ENCODE data around the gene GRIK4. TPM values are rescaled to one million over a fixed set of nuclear protein-coding genes. Genes with fewer than 3 reads are reported as not detected.

Gene GRIK4
- polyA plus RNA-seq, 2 donors, result 0.09 to 0.12 TPM

GRCh38 chr11:120723751-120724150, 212.2 kb downstream of the GRIK4 start:
- 79 to 87% methylated on average over 4 of the region's 4 CpGs for WGBS, 2 donors
- Histone ChIP-seq H3K9me3 (ENCODE audit: control insufficient read depth in 2 of 2, insufficient read depth in 1 of 2, low read depth in 1 of 2, low read length in 1 of 2) (peaks cover 2 to 6% of the 10 kb centered on the region in 2 donors), H3K4me3 (ENCODE audit: low read depth in 1 of 2, low read length in 2 of 2) (no peak overlapping the region), H3K36me3 (ENCODE audit: control insufficient read depth in 2 of 2, insufficient read depth in 2 of 2, low read length in 1 of 2) (no peaks in the 10 kb centered on the region), H3K4me1 (ENCODE audit: control insufficient read depth in 2 of 2, insufficient read depth in 2 of 2, low read length in 1 of 2) (no peaks in the 10 kb centered on the region), H3K27me3 (ENCODE audit: control insufficient read depth in 1 of 2, insufficient read depth in 2 of 2, low read length in 2 of 2) (no peaks in the 10 kb centered on the region), H3K27ac (ENCODE audit: low read depth in 2 of 2, low read length in 1 of 2) (no peak overlapping the region)

- Histone ChIP-seq H3K27me3 (ENCODE audit: control insufficient read depth in 1 of 2, insufficient read depth in 2 of 2, low read length in 2 of 2) (no peaks in the 10 kb centered on the region), H3K4me1 (ENCODE audit: control insufficient read depth in 2 of 2, insufficient read depth in 2 of 2, low read length in 1 of 2) (no peaks in the 10 kb centered on the region), H3K9me3 (ENCODE audit: control insufficient read depth in 2 of 2, insufficient read depth in 1 of 2, low read depth in 1 of 2, low read length in 1 of 2) (peaks cover 2 to 6% of the 10 kb centered on the region in 2 donors), H3K27ac (ENCODE audit: low read depth in 2 of 2, low read length in 1 of 2) (no peak overlapping the region), H3K4me3 (ENCODE audit: low read depth in 1 of 2, low read length in 2 of 2) (no peak overlapping the region), H3K36me3 (ENCODE audit: control insufficient read depth in 2 of 2, insufficient read depth in 2 of 2, low read length in 1 of 2) (no peaks in the 10 kb centered on the region)
Observed at GRCh38 chr11:120727752-120728151, 216.2 kb downstream of the GRIK4 start.

GRCh38 chr11:120735035-120735434, 223.5 kb downstream of the GRIK4 start:
- no peaks in the 10 kb centered on the region for H3K36me3 ChIP-seq (ENCODE audit: control insufficient read depth in 2 of 2, insufficient read depth in 2 of 2, low read length in 1 of 2)
- no peaks in the 10 kb centered on the region for H3K4me1 ChIP-seq (ENCODE audit: control insufficient read depth in 2 of 2, insufficient read depth in 2 of 2, low read length in 1 of 2)
- no peak overlapping the region for H3K27ac ChIP-seq (ENCODE audit: low read depth in 2 of 2, low read length in 1 of 2)
- no peaks in the 10 kb centered on the region for H3K9me3 ChIP-seq (ENCODE audit: control insufficient read depth in 2 of 2, insufficient read depth in 1 of 2, low read depth in 1 of 2, low read length in 1 of 2)
- WGBS, 2 donors, result 63 to 76% methylated on average over 4 of the region's 4 CpGs
- H3K4me3 ChIP-seq (ENCODE audit: low read depth in 1 of 2, low read length in 2 of 2), result no peak overlapping the region
- H3K27me3 ChIP-seq (ENCODE audit: control insufficient read depth in 1 of 2, insufficient read depth in 2 of 2, low read length in 2 of 2), result no peaks in the 10 kb centered on the region

- WGBS, 2 donors, result 50 to 61% methylated on average over 10 of the region's 10 CpGs
- Histone ChIP-seq H3K4me1 (ENCODE audit: control insufficient read depth in 2 of 2, insufficient read depth in 2 of 2, low read length in 1 of 2) (no peaks in the 10 kb centered on the region), H3K9me3 (ENCODE audit: control insufficient read depth in 2 of 2, insufficient read depth in 1 of 2, low read depth in 1 of 2, low read length in 1 of 2) (no peaks in the 10 kb centered on the region), H3K4me3 (ENCODE audit: low read depth in 1 of 2, low read length in 2 of 2) (no peak overlapping the region), H3K36me3 (ENCODE audit: control insufficient read depth in 2 of 2, insufficient read depth in 2 of 2, low read length in 1 of 2) (no peaks in the 10 kb centered on the region), H3K27me3 (ENCODE audit: control insufficient read depth in 1 of 2, insufficient read depth in 2 of 2, low read length in 2 of 2) (no peaks in the 10 kb centered on the region), H3K27ac (ENCODE audit: low read depth in 2 of 2, low read length in 1 of 2) (no peak overlapping the region)
Observed at GRCh38 chr11:120738516-120739046, 227.0 kb downstream of the GRIK4 start.

- Histone ChIP-seq H3K27ac (ENCODE audit: low read depth in 2 of 2, low read length in 1 of 2) (no peak overlapping the region), H3K27me3 (ENCODE audit: control insufficient read depth in 1 of 2, insufficient read depth in 2 of 2, low read length in 2 of 2) (no peaks in the 10 kb centered on the region), H3K4me1 (ENCODE audit: control insufficient read depth in 2 of 2, insufficient read depth in 2 of 2, low read length in 1 of 2) (no peaks in the 10 kb centered on the region), H3K4me3 (ENCODE audit: low read depth in 1 of 2, low read length in 2 of 2) (no peak overlapping the region), H3K9me3 (ENCODE audit: control insufficient read depth in 2 of 2, insufficient read depth in 1 of 2, low read depth in 1 of 2, low read length in 1 of 2) (no peaks in the 10 kb centered on the region), H3K36me3 (ENCODE audit: control insufficient read depth in 2 of 2, insufficient read depth in 2 of 2, low read length in 1 of 2) (no peaks in the 10 kb centered on the region)
- 62 to 80% methylated on average over 3 of the region's 3 CpGs for WGBS, 2 donors
Observed at GRCh38 chr11:120739780-120740179, 228.2 kb downstream of the GRIK4 start.

- Histone ChIP-seq H3K27ac (ENCODE audit: low read depth in 2 of 2, low read length in 1 of 2) (no peak overlapping the region), H3K27me3 (ENCODE audit: control insufficient read depth in 1 of 2, insufficient read depth in 2 of 2, low read length in 2 of 2) (no peaks in the 10 kb centered on the region), H3K4me1 (ENCODE audit: control insufficient read depth in 2 of 2, insufficient read depth in 2 of 2, low read length in 1 of 2) (no peaks in the 10 kb centered on the region), H3K4me3 (ENCODE audit: low read depth in 1 of 2, low read length in 2 of 2) (no peak overlapping the region), H3K9me3 (ENCODE audit: control insufficient read depth in 2 of 2, insufficient read depth in 1 of 2, low read depth in 1 of 2, low read length in 1 of 2) (no peaks in the 10 kb centered on the region), H3K36me3 (ENCODE audit: control insufficient read depth in 2 of 2, insufficient read depth in 2 of 2, low read length in 1 of 2) (no peaks in the 10 kb centered on the region)
- 74 to 83% methylated on average over 3 of the region's 3 CpGs for WGBS, 2 donors
Observed at GRCh38 chr11:120740380-120740779, 228.8 kb downstream of the GRIK4 start.

- Histone ChIP-seq H3K36me3 (ENCODE audit: control insufficient read depth in 2 of 2, insufficient read depth in 2 of 2, low read length in 1 of 2) (no peaks in the 10 kb centered on the region), H3K9me3 (ENCODE audit: control insufficient read depth in 2 of 2, insufficient read depth in 1 of 2, low read depth in 1 of 2, low read length in 1 of 2) (no peaks in the 10 kb centered on the region), H3K27me3 (ENCODE audit: control insufficient read depth in 1 of 2, insufficient read depth in 2 of 2, low read length in 2 of 2) (no peaks in the 10 kb centered on the region), H3K4me1 (ENCODE audit: control insufficient read depth in 2 of 2, insufficient read depth in 2 of 2, low read length in 1 of 2) (peaks cover 4 to 10% of the 10 kb centered on the region in 2 donors), H3K4me3 (ENCODE audit: low read depth in 1 of 2, low read length in 2 of 2) (no peak overlapping the region), H3K27ac (ENCODE audit: low read depth in 2 of 2, low read length in 1 of 2) (no peak overlapping the region)
- WGBS, 2 donors, result 82 to 89% methylated on average over 14 of the region's 14 CpGs
Observed at GRCh38 chr11:120744016-120744994, 232.8 kb downstream of the GRIK4 start.

- H3K4me3 ChIP-seq (ENCODE audit: low read depth in 1 of 2, low read length in 2 of 2), result no peak overlapping the region
- H3K4me1 ChIP-seq (ENCODE audit: control insufficient read depth in 2 of 2, insufficient read depth in 2 of 2, low read length in 1 of 2), result peaks cover 4 to 10% of the 10 kb centered on the region in 2 donors
- H3K9me3 ChIP-seq (ENCODE audit: control insufficient read depth in 2 of 2, insufficient read depth in 1 of 2, low read depth in 1 of 2, low read length in 1 of 2), result no peaks in the 10 kb centered on the region
- WGBS, 2 donors, result 54 to 63% methylated on average over 3 of the region's 3 CpGs
- no peak overlapping the region for H3K27ac ChIP-seq (ENCODE audit: low read depth in 2 of 2, low read length in 1 of 2)
- no peaks in the 10 kb centered on the region for H3K36me3 ChIP-seq (ENCODE audit: control insufficient read depth in 2 of 2, insufficient read depth in 2 of 2, low read length in 1 of 2)
- H3K27me3 ChIP-seq (ENCODE audit: control insufficient read depth in 1 of 2, insufficient read depth in 2 of 2, low read length in 2 of 2), result no peaks in the 10 kb centered on the region
Observed at GRCh38 chr11:120746376-120746775, 234.8 kb downstream of the GRIK4 start.

GRCh38 chr11:120746836-120747609, 235.5 kb downstream of the GRIK4 start:
- WGBS, 2 donors, result 34 to 45% methylated on average over 12 of the region's 12 CpGs

More at GRCh38 chr11:120746836-120747609, 235.5 kb downstream of the GRIK4 start:
- no peak overlapping the region for H3K4me3 ChIP-seq (ENCODE audit: low read depth in 1 of 2, low read length in 2 of 2)
- peaks cover 4 to 10% of the 10 kb centered on the region in 2 donors for H3K4me1 ChIP-seq (ENCODE audit: control insufficient read depth in 2 of 2, insufficient read depth in 2 of 2, low read length in 1 of 2)
- H3K27ac ChIP-seq (ENCODE audit: low read depth in 2 of 2, low read length in 1 of 2), result peak overlapping the region in 1 of 2 donors; percentile 13
- no peaks in the 10 kb centered on the region for H3K9me3 ChIP-seq (ENCODE audit: control insufficient read depth in 2 of 2, insufficient read depth in 1 of 2, low read depth in 1 of 2, low read length in 1 of 2)
- H3K36me3 ChIP-seq (ENCODE audit: control insufficient read depth in 2 of 2, insufficient read depth in 2 of 2, low read length in 1 of 2), result no peaks in the 10 kb centered on the region
- H3K27me3 ChIP-seq (ENCODE audit: control insufficient read depth in 1 of 2, insufficient read depth in 2 of 2, low read length in 2 of 2), result no peaks in the 10 kb centered on the region
